Measurements from ENCODE around the gene HPSE2.

Gene HPSE2

DNA sequence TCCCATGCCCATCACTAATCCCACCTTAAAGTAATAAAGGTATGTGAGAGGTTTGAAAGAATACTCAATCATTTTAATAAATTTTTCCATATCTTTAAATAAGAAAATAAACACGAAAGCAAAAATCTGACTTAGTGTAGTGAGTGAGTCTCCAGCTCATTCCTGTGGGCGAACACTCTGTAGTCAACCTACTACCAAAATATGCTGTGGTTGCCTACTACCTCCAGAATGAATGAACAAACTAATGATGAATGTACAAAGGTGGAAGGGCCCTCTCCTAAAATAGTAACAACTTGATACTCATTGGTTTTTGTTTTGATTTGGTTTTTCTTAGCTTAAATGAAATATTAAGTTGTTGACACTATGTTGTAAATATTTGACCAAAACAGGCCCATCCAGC, 593.4 kb downstream of the HPSE2 start:
- Histone ChIP-seq H3K9ac (ENCODE audit: low read length) (no peak overlapping the region), H3K9me3 (ENCODE audit: insufficient read depth, low read length) (no peaks in the 10 kb centered on the region), H3K79me2 (ENCODE audit: insufficient read depth, low read length) (no peaks in the 10 kb centered on the region), H3K36me3 (ENCODE audit: low read length) (no peaks in the 10 kb centered on the region), H2AFZ (ENCODE audit: low read depth, low read length, severe bottlenecking) (no peak overlapping the region), H3K9me2 (replicated peaks; ENCODE audit: insufficient read depth, low read length) (no peaks in the 10 kb centered on the region), H3F3A (ENCODE audit: insufficient read depth) (no peaks in the 10 kb centered on the region), H3K27me3 (ENCODE audit: low read length) (no peaks in the 10 kb centered on the region), H3K4me3 (ENCODE audit: insufficient read depth, low read length, poor library complexity, severe bottlenecking) (no peak overlapping the region), H4K20me1 (ENCODE audit: low read depth, low read length) (no peaks in the 10 kb centered on the region), H3K27ac (ENCODE audit: low read depth, low read length) (no peak overlapping the region), H3K4me2 (ENCODE audit: low read depth, low read length, poor library complexity, severe bottlenecking) (no peak overlapping the region)
- TF ChIP-seq EZH2phosphoT487 (conservative IDR thresholded peaks at IDR 0.05; ENCODE audit: low read length) = no peak
- TF ChIP-seq, protein P1, sequence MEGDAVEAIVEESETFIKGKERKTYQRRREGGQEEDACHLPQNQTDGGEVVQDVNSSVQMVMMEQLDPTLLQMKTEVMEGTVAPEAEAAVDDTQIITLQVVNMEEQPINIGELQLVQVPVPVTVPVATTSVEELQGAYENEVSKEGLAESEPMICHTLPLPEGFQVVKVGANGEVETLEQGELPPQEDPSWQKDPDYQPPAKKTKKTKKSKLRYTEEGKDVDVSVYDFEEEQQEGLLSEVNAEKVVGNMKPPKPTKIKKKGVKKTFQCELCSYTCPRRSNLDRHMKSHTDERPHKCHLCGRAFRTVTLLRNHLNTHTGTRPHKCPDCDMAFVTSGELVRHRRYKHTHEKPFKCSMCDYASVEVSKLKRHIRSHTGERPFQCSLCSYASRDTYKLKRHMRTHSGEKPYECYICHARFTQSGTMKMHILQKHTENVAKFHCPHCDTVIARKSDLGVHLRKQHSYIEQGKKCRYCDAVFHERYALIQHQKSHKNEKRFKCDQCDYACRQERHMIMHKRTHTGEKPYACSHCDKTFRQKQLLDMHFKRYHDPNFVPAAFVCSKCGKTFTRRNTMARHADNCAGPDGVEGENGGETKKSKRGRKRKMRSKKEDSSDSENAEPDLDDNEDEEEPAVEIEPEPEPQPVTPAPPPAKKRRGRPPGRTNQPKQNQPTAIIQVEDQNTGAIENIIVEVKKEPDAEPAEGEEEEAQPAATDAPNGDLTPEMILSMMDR (IDR thresholded peaks at IDR 0.05; ENCODE audit: insufficient read depth, low read length, poor library complexity, severe bottlenecking) = no peak

GRCh38 chr10:98638920-98639319, 596.7 kb downstream of the HPSE2 start:
- Histone ChIP-seq H2AFZ (ENCODE audit: low read depth, low read length, severe bottlenecking) (no peak overlapping the region), H3K79me2 (ENCODE audit: insufficient read depth, low read length) (no peaks in the 10 kb centered on the region), H3F3A (ENCODE audit: insufficient read depth) (no peaks in the 10 kb centered on the region), H3K9ac (ENCODE audit: low read length) (no peak overlapping the region), H3K4me3 (ENCODE audit: insufficient read depth, low read length, poor library complexity, severe bottlenecking) (no peak overlapping the region), H3K4me2 (ENCODE audit: low read depth, low read length, poor library complexity, severe bottlenecking) (no peak overlapping the region), H3K27me3 (ENCODE audit: low read length) (no peaks in the 10 kb centered on the region), H3K36me3 (ENCODE audit: low read length) (no peaks in the 10 kb centered on the region), H3K9me2 (replicated peaks; ENCODE audit: insufficient read depth, low read length) (no peaks in the 10 kb centered on the region), H4K20me1 (ENCODE audit: low read depth, low read length) (no peaks in the 10 kb centered on the region), H3K9me3 (ENCODE audit: insufficient read depth, low read length) (no peaks in the 10 kb centered on the region), H3K27ac (ENCODE audit: low read depth, low read length) (no peak overlapping the region)
- TF ChIP-seq EZH2phosphoT487 (conservative IDR thresholded peaks at IDR 0.05; ENCODE audit: low read length) = no peak
- TF ChIP-seq, protein P1 (IDR thresholded peaks at IDR 0.05; ENCODE audit: insufficient read depth, low read length, poor library complexity, severe bottlenecking) = no peak

DNA sequence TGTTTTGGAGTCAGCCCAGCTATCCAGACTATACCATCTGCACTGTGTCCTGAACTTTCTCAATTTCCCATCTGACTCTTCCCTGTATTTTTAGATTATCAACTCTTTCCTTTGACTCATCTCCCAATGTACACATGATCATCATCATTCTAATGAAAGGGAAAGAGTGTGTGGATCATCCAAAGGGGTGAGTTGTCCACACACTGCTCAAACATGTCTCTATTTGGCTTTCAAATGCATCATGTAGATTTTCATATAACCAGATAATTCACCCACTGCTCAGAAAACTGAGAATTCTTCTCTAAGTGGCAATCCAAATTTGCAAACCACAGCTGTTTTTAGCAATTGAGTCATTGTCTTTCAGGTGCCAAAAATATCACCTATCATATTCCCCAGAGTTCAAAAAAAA, 598.7 kb downstream of the HPSE2 start:
- H3K27ac ChIP-seq (ENCODE audit: low read depth, low read length) = no peak overlapping the region
- TF ChIP-seq, protein P1 (IDR thresholded peaks at IDR 0.05; ENCODE audit: insufficient read depth, low read length, poor library complexity, severe bottlenecking) = no peak
- no peak for TF ChIP-seq EZH2phosphoT487 (conservative IDR thresholded peaks at IDR 0.05; ENCODE audit: low read length)

More for the DNA sequence above, 598.7 kb downstream of the HPSE2 start:
- Histone ChIP-seq H3F3A (ENCODE audit: insufficient read depth) (no peaks in the 10 kb centered on the region), H3K36me3 (ENCODE audit: low read length) (no peaks in the 10 kb centered on the region), H3K9me2 (replicated peaks; ENCODE audit: insufficient read depth, low read length) (no peaks in the 10 kb centered on the region), H3K4me2 (ENCODE audit: low read depth, low read length, poor library complexity, severe bottlenecking) (no peak overlapping the region), H3K9me3 (ENCODE audit: insufficient read depth, low read length) (no peaks in the 10 kb centered on the region), H3K27me3 (ENCODE audit: low read length) (no peaks in the 10 kb centered on the region), H3K9ac (ENCODE audit: low read length) (no peak overlapping the region), H4K20me1 (ENCODE audit: low read depth, low read length) (no peaks in the 10 kb centered on the region), H3K79me2 (ENCODE audit: insufficient read depth, low read length) (no peaks in the 10 kb centered on the region), H3K4me3 (ENCODE audit: insufficient read depth, low read length, poor library complexity, severe bottlenecking) (no peak overlapping the region), H2AFZ (ENCODE audit: low read depth, low read length, severe bottlenecking) (no peak overlapping the region)
